Measurements from ENCODE around the gene INPP4B.

DNA sequence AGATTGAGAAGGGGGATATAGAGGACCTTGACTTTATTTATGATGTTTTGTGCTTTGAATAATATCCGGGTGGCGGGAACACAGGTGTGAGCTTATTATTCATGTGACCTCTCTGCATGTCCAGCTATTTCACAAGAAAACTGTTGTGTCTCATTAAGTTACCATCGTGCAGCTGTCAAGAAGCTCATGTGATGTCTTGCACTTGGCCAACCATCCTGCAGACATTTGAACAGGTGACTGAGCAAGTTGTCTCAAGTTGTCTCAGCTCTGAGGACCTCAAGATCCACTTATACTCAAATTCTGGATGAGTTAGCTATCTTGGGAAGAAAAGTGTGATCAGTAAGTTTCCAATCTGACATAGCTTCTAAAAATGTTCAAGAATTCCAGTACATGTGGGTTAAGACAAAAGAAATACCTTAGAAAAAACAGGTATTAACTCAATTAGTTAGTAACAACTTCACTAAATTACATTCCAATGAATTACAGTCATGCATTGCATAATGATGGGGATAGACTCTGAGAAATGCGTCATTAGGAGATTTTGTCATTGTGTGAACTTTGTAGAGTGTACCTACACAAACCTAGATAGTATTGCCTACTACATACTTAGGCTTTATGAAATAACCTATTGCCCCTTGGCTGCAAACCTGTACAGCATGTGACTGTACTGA, 462.2 kb downstream of the INPP4B start:
- TF ChIP-seq, protein P1, sequence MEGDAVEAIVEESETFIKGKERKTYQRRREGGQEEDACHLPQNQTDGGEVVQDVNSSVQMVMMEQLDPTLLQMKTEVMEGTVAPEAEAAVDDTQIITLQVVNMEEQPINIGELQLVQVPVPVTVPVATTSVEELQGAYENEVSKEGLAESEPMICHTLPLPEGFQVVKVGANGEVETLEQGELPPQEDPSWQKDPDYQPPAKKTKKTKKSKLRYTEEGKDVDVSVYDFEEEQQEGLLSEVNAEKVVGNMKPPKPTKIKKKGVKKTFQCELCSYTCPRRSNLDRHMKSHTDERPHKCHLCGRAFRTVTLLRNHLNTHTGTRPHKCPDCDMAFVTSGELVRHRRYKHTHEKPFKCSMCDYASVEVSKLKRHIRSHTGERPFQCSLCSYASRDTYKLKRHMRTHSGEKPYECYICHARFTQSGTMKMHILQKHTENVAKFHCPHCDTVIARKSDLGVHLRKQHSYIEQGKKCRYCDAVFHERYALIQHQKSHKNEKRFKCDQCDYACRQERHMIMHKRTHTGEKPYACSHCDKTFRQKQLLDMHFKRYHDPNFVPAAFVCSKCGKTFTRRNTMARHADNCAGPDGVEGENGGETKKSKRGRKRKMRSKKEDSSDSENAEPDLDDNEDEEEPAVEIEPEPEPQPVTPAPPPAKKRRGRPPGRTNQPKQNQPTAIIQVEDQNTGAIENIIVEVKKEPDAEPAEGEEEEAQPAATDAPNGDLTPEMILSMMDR (IDR thresholded peaks at IDR 0.05; ENCODE audit: borderline replicate concordance, extremely low read depth, low read length, poor library complexity, severe bottlenecking): no peak
- no peak for TF ChIP-seq EZH2 (IDR thresholded peaks at IDR 0.05; ENCODE audit: borderline replicate concordance, low read depth, low read length, severe bottlenecking)

Measured in DND-41 (cell line).